IMR-90 (cell line): ENCODE measurements around the gene AGMO. TPM values are rescaled to one million over a fixed set of nuclear protein-coding genes. Genes with fewer than 3 reads are reported as not detected.
"Not testable (repeated sequence)": the region's sequence is repeated elsewhere in the genome, so short reads cannot be mapped to it uniquely, and the experiment has no call there.

Source experiments
- ATAC-seq: fragments of 200-7000 bp; cut with Tn5 transposase; 2 replicates; pipeline ENCODE4 v1.9.1; 2020; ENCODE audit warnings: low read depth, mild to moderate bottlenecking, moderate library complexity
- BruUV-seq: library from RNA; stranded (reverse); fragments of 400-500 nt; replicated peaks from 2 replicates; lab custom pipeline; 2021; lab: Mats Ljungman, UMichigan
- CTCF ChIA-PET: fragments of 300-600 bp; formaldehyde crosslinking; extraction: SDS; loops from one replicate; lab custom pipeline; 2021; ENCODE audit warnings: antibody characterized with exemption; lab: Yijun Ruan, JAX
- POLR2A ChIA-PET: fragments of 300-600 bp; sonication (Branson Sonifier 250); formaldehyde crosslinking; loops from one replicate; lab custom pipeline; 2022; ENCODE audit warnings: antibody characterized with exemption; ENCODE audit not compliant: unreplicated experiment; lab: Charles Lee
- DNase-seq: peaks from one replicate; pipeline ENCODE4 v3.0.0; 2013
- H2AFZ ChIP-seq: replicated peaks from 2 replicates; pipeline ENCODE3; 2013; ENCODE audit warnings: low read length, mild to moderate bottlenecking; ENCODE audit not compliant: poor library complexity
- H2AK5ac ChIP-seq: 2 replicates; pipeline ENCODE4 v1.6.1; 2013; ENCODE audit warnings: low read depth, low read length, inconsistent platforms
- H2AK9ac ChIP-seq: replicated peaks from 2 replicates; pipeline ENCODE3; 2013; ENCODE audit warnings: mild to moderate bottlenecking, low read depth, low read length, moderate library complexity; ENCODE audit not compliant: poor library complexity
- H2BK120ac ChIP-seq: 2 replicates; pipeline ENCODE4 v1.6.1; 2013; ENCODE audit warnings: low read depth, low read length, inconsistent platforms
- H2BK15ac ChIP-seq: 3 replicates; pipeline ENCODE4 v1.6.1; 2013; ENCODE audit warnings: low read depth, low read length, inconsistent platforms
- H2BK20ac ChIP-seq: 2 replicates; pipeline ENCODE4 v1.6.1; 2013; ENCODE audit warnings: low read depth, mild to moderate bottlenecking, inconsistent platforms, low read length, moderate library complexity
- H2BK5ac ChIP-seq: 2 replicates; pipeline ENCODE4 v1.6.1; 2013; ENCODE audit warnings: mild to moderate bottlenecking, low read depth, low read length, inconsistent platforms; ENCODE audit not compliant: poor library complexity, severe bottlenecking
- H3K14ac ChIP-seq: replicated peaks from 2 replicates; pipeline ENCODE4 v1.6.1; 2013; ENCODE audit warnings: low read depth, low read length, inconsistent platforms
- H3K18ac ChIP-seq: 2 replicates; pipeline ENCODE4 v1.6.1; 2013; ENCODE audit warnings: low read depth, low read length, control low read depth
- H3K23ac ChIP-seq: 2 replicates; pipeline ENCODE4 v1.6.1; 2013; ENCODE audit warnings: low read depth, low read length, inconsistent platforms
- H3K27ac ChIP-seq: 2 replicates; pipeline ENCODE4 v1.5.1; 2013; ENCODE audit warnings: mild to moderate bottlenecking, control low read depth, low read length; ENCODE audit not compliant: insufficient read depth
- H3K27me3 ChIP-seq: 2 replicates; pipeline ENCODE4 v1.6.1; 2013; ENCODE audit warnings: low read length; ENCODE audit not compliant: control insufficient read depth, insufficient read depth
- H3K36me3 ChIP-seq: 2 replicates; pipeline ENCODE4 v1.6.1; 2013; ENCODE audit warnings: low read length, mixed read lengths; ENCODE audit not compliant: control insufficient read depth, insufficient read depth
- H3K4ac ChIP-seq: 2 replicates; pipeline ENCODE4 v1.6.1; 2013; ENCODE audit warnings: low read depth, low read length, inconsistent platforms
- H3K4me1 ChIP-seq: 2 replicates; pipeline ENCODE4 v1.6.1; 2013; ENCODE audit warnings: low read length, mixed read lengths; ENCODE audit not compliant: control insufficient read depth, insufficient read depth
- H3K4me2 ChIP-seq: 2 replicates; pipeline ENCODE4 v1.6.1; 2013; ENCODE audit warnings: low read depth, mild to moderate bottlenecking, control low read depth, low read length, moderate library complexity
- H3K4me3 ChIP-seq: 2 replicates; pipeline ENCODE4 v1.5.1; 2013; ENCODE audit warnings: low read depth, mild to moderate bottlenecking, control low read depth, low read length, moderate library complexity; ENCODE audit not compliant: insufficient read depth
- H3K56ac ChIP-seq: 2 replicates; pipeline ENCODE4 v1.6.1; 2013; ENCODE audit warnings: low read length, inconsistent platforms; ENCODE audit not compliant: insufficient read depth; ENCODE audit errors: extremely low read depth
- H3K79me1 ChIP-seq, 2 experiments: 2 replicates each; pipeline ENCODE4 v1.6.1; 2013; ENCODE audit warnings: low read length in 2 of 2, inconsistent platforms in 1 of 2, low read depth in 1 of 2
- H3K9ac ChIP-seq: 2 replicates; pipeline ENCODE4 v1.6.1; 2013; ENCODE audit warnings: low read depth, low read length, control low read depth
- H3K9me1 ChIP-seq: 2 replicates; pipeline ENCODE4 v1.6.1; 2013; ENCODE audit warnings: low read length, inconsistent platforms; ENCODE audit not compliant: insufficient read depth
- H3K9me3 ChIP-seq: 2 replicates; pipeline ENCODE4 v1.6.1; 2013; ENCODE audit warnings: low read length; ENCODE audit not compliant: control insufficient read depth, insufficient read depth
- H4K20me1 ChIP-seq: 2 replicates; pipeline ENCODE4 v1.6.1; 2013; ENCODE audit warnings: low read length, inconsistent platforms; ENCODE audit not compliant: insufficient read depth
- H4K5ac ChIP-seq: 2 replicates; pipeline ENCODE4 v1.6.1; 2013; ENCODE audit warnings: mild to moderate bottlenecking, low read depth, low read length, control low read depth
- H4K8ac ChIP-seq, 2 experiments: 2 replicates each; pipeline ENCODE4 v1.6.1; 2013; ENCODE audit warnings: low read depth in 2 of 2, low read length in 2 of 2, control low read depth in 1 of 2, inconsistent platforms in 1 of 2
- H4K91ac ChIP-seq: 2 replicates; pipeline ENCODE4 v1.6.1; 2013; ENCODE audit warnings: low read depth, low read length, inconsistent platforms; ENCODE audit not compliant: insufficient read depth
- WGBS, 2 experiments: methylation state at CpG; one replicate each; pipeline versions ENCODE4 v1.1.5 to v1.1.7; 2013; ENCODE audit warnings: missing lambda C conversion rate in 2 of 2; ENCODE audit not compliant: insufficient read length in 1 of 2; ENCODE audit errors: extremely low coverage in 2 of 2; 5-methylcytosine and 5-hydroxymethylcytosine counted together
- dilution Hi-C: fragments of 300-500 bp; cut with HindIII; formaldehyde crosslinking; loops from one replicate; pipeline ENCODE4 v1.14.3; 2018; ENCODE audit warnings: low sequenced_read_pairs; ENCODE audit not compliant: unreplicated experiment
- in situ Hi-C: fragments of 300-500 bp; cut with MboI; formaldehyde crosslinking; loops from 3 replicates; pipeline ENCODE4 v1.14.3; 2019; ENCODE audit warnings: low sequenced_read_pairs, inconsistent platforms, mixed read lengths
- intact Hi-C: fragments of 100-400 bp; cut with micrococcal nuclease; formaldehyde crosslinking; loops from 2 replicates; pipeline ENCODE4 v1.10.0; 2022
- polyA plus RNA-seq, 3 experiments: library from polyadenylated mRNA; depleted of rRNA; stranded (reverse); fragments of >200 nt; gene quantifications; 2 replicates each; pipeline ENCODE4 v1.2.3, GENCODE V29; 2012; ENCODE audit warnings: low replicate concordance in 1 of 3
- total RNA-seq: library from RNA; depleted of rRNA; stranded (reverse); fragments of >200 nt; gene quantifications from 2 replicates; pipeline ENCODE4 v1.2.3, GENCODE V29; 2012

AGMO gene
- total and polyA plus RNA-seq, 2 of the 4 experiments (the other 2 are of a cell fraction), result not detected

DNA sequence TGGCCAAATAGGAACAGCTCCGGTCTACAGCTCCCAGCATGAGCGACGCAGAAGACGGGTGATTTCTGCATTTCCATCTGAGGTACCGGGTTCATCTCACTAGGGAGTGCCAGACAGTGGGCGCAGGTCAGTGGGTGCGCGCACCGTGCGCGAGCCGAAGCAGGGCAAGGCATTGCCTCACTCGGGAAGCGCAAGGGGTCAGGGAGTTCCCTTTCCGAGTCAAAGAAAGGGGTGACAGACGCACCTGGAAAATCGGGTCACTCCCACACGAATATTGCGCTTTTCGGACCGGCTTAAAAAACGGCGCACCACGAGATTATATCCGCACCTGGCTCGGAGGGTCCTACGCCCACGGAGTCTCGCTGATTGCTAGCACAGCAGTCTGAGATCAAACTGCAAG is 14.5 kb downstream of the AGMO start:
- BruUV-seq, H4K91ac ChIP-seq, H3K9me3 ChIP-seq, H3K4me2 ChIP-seq, H2BK20ac ChIP-seq, H3K27ac ChIP-seq, DNase-seq, H3K9me1 ChIP-seq, in situ Hi-C loops, CTCF ChIA-PET, POLR2A ChIA-PET, H2AK9ac ChIP-seq, H3K36me3 ChIP-seq, H2BK15ac ChIP-seq, H3K27me3 ChIP-seq, H3K14ac ChIP-seq, H3K4ac ChIP-seq, H3K4me3 ChIP-seq, H3K79me1 ChIP-seq, intact Hi-C loops, H3K23ac ChIP-seq, H2BK120ac ChIP-seq, H3K18ac ChIP-seq, H3K4me1 ChIP-seq, H4K5ac ChIP-seq, H3K9ac ChIP-seq, ATAC-seq, H4K20me1 ChIP-seq, H2AFZ ChIP-seq, H2AK5ac ChIP-seq, H4K8ac ChIP-seq, H3K56ac ChIP-seq, dilution Hi-C loops, H2BK5ac ChIP-seq: not testable (repeated sequence)
- WGBS, 2 experiments, result no CpG with 5 or more reads among the region's 29 CpGs
